Right lobe of liver (tissue), 6 donors: ENCODE measurements around the gene CYBC1. TPM values are rescaled to one million over a fixed set of nuclear protein-coding genes. Genes with fewer than 3 reads are reported as not detected.

ENCODE experiments used
- ATAC-seq, 4 donors: fragments of 200-7000 bp; cut with Tn5 transposase; one replicate each; pipeline ENCODE4 v1.9.1; 2020; ENCODE audit warnings: mild to moderate bottlenecking in 4 of 4, moderate library complexity in 4 of 4
- DNase-seq, 3 donors: peaks; one replicate each; pipeline ENCODE4 v3.0.0-alpha.2; 2020
- H3K27ac ChIP-seq, 3 donors: fragments of 200-600 bp; one replicate each; pipeline ENCODE4 v1.8.0; 2022
- H3K27me3 ChIP-seq, 2 donors: fragments of 200-600 bp; one replicate each; pipeline ENCODE4 v1.8.0; 2022
- H3K36me3 ChIP-seq, 4 donors: fragments of 200-600 bp; sonication (generic) in 1 of 4; one replicate each; pipeline versions ENCODE4 v1.5.1 to v1.8.0; 2017 to 2022; ENCODE audit warnings: control low read depth in 1 of 4
- H3K4me1 ChIP-seq, 4 donors: fragments of 200-600 bp; sonication (generic) in 1 of 4; one replicate each; pipeline versions ENCODE4 v1.5.1 to v1.8.0; 2017 to 2022; ENCODE audit warnings: control low read depth in 1 of 4
- H3K4me3 ChIP-seq, 3 donors: fragments of 200-600 bp; one replicate each; pipeline ENCODE4 v1.8.0; 2022
- H3K9me3 ChIP-seq, 4 donors: fragments of 200-600 bp; sonication (generic) in 1 of 4; one replicate each; pipeline versions ENCODE4 v1.5.1 to v1.8.0; 2017 to 2022; ENCODE audit warnings: control low read depth in 1 of 4
- POLR2A ChIP-seq: fragments of 450-650 bp; IDR thresholded peaks from one replicate; pipeline ENCODE4 v1.6.1; 2017; ENCODE audit warnings: antibody characterized with exemption, mild to moderate bottlenecking
- WGBS: methylation state at CpG from one replicate; pipeline ENCODE4 v1.1.6; 2018; ENCODE audit warnings: low coverage, low lambda C conversion rate; ENCODE audit not compliant: insufficient coverage; ENCODE audit errors: missing lambda C conversion rate; 5-methylcytosine and 5-hydroxymethylcytosine counted together
- intact Hi-C, 2 donors: fragments of 100-400 bp; cut with DNase I; formaldehyde crosslinking; loops; one replicate each; pipeline versions ENCODE4 v1.11.2 to v1.14.1; 2022
- total RNA-seq, 6 experiments: library from RNA; depleted of rRNA in 2 of 6; stranded (reverse); fragments of >200 nt in 2 of 6; fragmentation: NEBNext Ultra II Directional in 3 of 6; extraction: Animal tissue kit (Norgen Biotek cat#: 25700) in 3 of 6; gene quantifications; one replicate each; pipeline versions ENCODE4 v1.1.0 to v1.2.4, GENCODE V29; 2016 to 2023
- TF ChIP-seq, protein P1 (sequence below), 4 donors: fragments of 200-600 bp in 3 of 4; fragments of 450-650 bp in 1 of 4; IDR thresholded peaks; one replicate each; pipeline versions ENCODE4 v1.5.1 to v1.8.0; 2016 to 2022; ENCODE audit warnings: antibody characterized with exemption in 4 of 4, mild to moderate bottlenecking in 2 of 4
- donor health status: DM: no; HTN: yes; CAD: no.
- donor health status: DM: no; HTN: no; CAD: no.
- donor health status: DM: no; HTN: no; CAD: no.
- donor health status: DM: no; HTN: yes; CAD: no.
- donor health status: DM: no; HTN: yes; CAD: no.

The CYBC1 gene
- total RNA-seq, 6 experiments from 2014 or later: 29.4 to 82.4 (median 46.4) TPM

DNA sequence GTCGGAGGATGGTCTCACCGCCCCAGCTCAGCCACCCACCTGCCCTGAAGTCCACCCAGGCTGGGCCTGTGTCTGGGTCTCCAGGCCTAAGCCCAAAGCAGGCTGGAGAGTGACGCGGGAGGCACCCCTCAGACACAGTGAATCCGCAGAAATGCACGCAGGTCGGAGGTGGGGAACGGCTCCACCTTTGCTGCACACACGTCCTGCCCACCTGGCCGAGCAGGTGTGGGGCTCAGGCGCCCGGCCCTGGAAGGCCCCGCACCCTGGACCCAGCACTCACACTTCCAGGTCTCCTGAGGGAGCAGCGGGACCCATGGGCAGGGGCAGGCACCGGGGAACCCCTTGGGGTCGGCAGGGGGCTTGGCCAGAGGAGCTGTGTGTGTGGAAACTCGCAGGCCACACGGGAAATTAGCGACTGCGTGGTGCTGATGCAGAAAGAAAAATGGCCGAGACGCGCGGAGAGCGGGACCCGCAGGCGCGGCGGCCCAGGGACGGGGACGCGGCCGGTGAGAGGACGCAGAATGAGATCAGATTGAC is 10.7 kb downstream of the CYBC1 start:
- TF ChIP-seq POLR2A: no peak
- TF ChIP-seq, protein P1, sequence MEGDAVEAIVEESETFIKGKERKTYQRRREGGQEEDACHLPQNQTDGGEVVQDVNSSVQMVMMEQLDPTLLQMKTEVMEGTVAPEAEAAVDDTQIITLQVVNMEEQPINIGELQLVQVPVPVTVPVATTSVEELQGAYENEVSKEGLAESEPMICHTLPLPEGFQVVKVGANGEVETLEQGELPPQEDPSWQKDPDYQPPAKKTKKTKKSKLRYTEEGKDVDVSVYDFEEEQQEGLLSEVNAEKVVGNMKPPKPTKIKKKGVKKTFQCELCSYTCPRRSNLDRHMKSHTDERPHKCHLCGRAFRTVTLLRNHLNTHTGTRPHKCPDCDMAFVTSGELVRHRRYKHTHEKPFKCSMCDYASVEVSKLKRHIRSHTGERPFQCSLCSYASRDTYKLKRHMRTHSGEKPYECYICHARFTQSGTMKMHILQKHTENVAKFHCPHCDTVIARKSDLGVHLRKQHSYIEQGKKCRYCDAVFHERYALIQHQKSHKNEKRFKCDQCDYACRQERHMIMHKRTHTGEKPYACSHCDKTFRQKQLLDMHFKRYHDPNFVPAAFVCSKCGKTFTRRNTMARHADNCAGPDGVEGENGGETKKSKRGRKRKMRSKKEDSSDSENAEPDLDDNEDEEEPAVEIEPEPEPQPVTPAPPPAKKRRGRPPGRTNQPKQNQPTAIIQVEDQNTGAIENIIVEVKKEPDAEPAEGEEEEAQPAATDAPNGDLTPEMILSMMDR (IDR thresholded peaks at IDR 0.05): no peak
- 50% methylated on average over 1 of the region's 34 CpGs for WGBS
- Histone ChIP-seq H3K4me1 (peaks cover 0 to 18% (median 5%) of the 10 kb centered on the region in 4 donors), H3K27me3 (no peaks in the 10 kb centered on the region), H3K9me3 (no peaks in the 10 kb centered on the region), H3K27ac (no peak overlapping the region), H3K4me3 (no peak overlapping the region), H3K36me3 (peaks cover 0 to 2% (median 0%) of the 10 kb centered on the region in 4 donors)
- DNase-seq (peak in 1 of 3 donors; percentile 30), ATAC-seq (no peak)
- intact Hi-C loops: no loop called here

DNA sequence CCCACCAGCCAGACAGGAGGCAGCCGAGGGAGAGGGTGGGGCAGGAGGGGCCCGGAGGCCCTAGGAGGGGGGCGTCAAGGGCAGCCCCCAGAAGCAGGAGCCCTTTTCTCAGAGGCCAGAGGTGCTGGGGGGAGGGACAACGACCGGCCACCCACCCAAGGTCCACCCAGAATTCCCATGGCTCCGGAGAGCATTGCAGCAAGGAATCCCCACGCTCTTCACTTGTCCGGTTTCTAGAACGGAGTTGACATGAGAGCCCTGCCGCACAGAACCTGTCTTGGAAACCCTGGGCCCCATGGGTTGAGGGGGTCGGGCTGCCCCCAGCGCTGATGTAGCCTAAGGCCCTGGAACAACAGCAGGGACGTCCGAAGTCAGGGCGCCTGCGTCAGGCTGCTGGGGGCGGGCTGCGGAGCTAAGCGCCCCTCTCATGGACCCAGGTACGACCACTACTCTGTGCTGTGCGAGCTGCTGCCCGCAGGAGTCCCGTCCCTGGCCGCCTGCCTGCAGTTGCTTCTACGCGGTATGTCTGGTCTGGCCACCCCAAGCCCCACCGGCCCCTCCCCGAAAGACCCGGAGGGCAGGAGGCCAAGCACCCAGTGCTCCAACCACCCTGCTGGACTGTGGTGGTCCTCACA is 11.2 kb downstream of the CYBC1 start:
- ATAC-seq (no peak), DNase-seq (no peak)
- intact Hi-C loops: no loop called here
- no peaks in the 10 kb centered on the region for H3K9me3 ChIP-seq
- H3K27ac ChIP-seq: no peak overlapping the region
- TF ChIP-seq, protein P1 (IDR thresholded peaks at IDR 0.05): no peak
- no peak for TF ChIP-seq POLR2A
- 78% methylated on average over 5 of the region's 29 CpGs for WGBS
- H3K36me3 ChIP-seq: peaks cover 0 to 2% (median 0%) of the 10 kb centered on the region in 4 donors
- H3K4me1 ChIP-seq: peaks cover 0 to 14% (median 3%) of the 10 kb centered on the region in 4 donors
- H3K4me3 ChIP-seq: no peak overlapping the region
- H3K27me3 ChIP-seq: no peaks in the 10 kb centered on the region

DNA sequence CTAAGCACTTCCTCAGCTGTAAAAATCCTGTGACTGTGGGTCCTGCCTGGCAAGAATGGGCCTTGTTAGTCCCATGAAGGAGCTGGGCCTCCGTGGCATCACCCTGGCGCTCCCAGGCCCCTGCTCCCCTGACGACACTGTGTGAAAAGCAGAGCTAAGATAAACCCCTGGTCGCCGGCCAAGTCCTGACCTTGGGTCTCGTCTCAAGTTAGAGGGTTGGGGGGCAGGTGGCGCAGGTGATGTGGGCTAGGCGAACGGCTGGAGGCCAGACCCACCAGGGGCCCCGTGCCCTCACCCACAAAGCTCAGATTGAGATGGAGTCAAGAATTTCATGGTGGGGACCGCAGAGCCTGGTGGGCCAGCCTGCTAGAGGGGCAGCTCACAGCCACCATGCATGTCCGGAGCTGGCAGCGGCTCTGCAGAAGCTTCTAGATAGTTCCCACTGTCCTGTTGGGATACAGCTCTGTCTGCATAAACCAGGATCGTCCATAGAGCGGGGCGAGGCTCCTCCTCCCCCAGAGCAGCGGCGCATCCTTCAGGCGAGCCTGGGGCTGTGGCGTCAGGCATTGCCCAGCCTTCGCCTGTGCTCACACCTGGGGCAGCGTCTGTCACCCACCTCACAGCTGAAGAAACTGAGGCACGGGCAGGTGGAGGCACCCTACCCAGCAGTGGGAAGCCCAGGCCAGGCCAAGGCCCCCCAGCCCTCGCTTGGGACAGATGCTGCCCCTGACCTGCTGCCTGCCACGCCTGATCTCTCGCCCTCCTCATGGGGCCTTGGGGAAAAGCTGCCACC is 12.0 kb downstream of the CYBC1 start:
- Histone ChIP-seq H3K36me3 (peaks cover 0 to 2% (median 0%) of the 10 kb centered on the region in 4 donors), H3K9me3 (no peaks in the 10 kb centered on the region), H3K27me3 (no peaks in the 10 kb centered on the region), H3K4me3 (no peak overlapping the region), H3K27ac (no peak overlapping the region), H3K4me1 (peaks cover 0 to 8% (median 3%) of the 10 kb centered on the region in 4 donors)
- DNase-seq: peak in 1 of 3 donors; percentile 27
- intact Hi-C loops: no loop called here
- no peak for ATAC-seq
- TF ChIP-seq, protein P1 (IDR thresholded peaks at IDR 0.05): no peak
- 86% methylated on average over 4 of the region's 26 CpGs for WGBS

DNA sequence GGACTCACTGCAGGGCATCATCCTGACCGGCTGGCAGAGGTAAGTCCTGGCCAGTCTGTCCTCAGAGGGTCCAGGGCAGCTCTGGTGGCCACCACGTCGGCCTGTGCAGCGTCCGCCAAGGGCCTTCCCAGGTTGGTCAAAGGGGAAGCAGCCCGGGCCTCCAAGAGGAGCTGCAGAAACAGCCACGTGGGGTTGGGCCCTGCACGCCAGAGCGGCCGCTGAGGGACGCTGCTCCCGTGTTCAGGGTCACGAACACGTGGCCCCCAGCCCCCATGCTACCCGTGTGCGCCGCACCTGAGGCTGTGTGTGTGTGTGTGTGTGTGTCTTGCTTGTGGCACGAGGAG is 13.3 kb downstream of the CYBC1 start:
- Histone ChIP-seq H3K36me3 (peaks cover 0 to 2% (median 0%) of the 10 kb centered on the region in 4 donors), H3K4me3 (no peak overlapping the region), H3K27me3 (no peaks in the 10 kb centered on the region), H3K27ac (no peak overlapping the region), H3K4me1 (peaks cover 0 to 3% (median 0%) of the 10 kb centered on the region in 4 donors), H3K9me3 (no peaks in the 10 kb centered on the region)
- intact Hi-C loops: no loop called here
- DNase-seq (no peak), ATAC-seq (no peak)
- 92% methylated on average over 2 of the region's 18 CpGs for WGBS
- TF ChIP-seq, protein P1 (IDR thresholded peaks at IDR 0.05): no peak
- TF ChIP-seq POLR2A: no peak
